NCI-H446 (cell line): ENCODE results near the gene MAML3.

Source experiments
- DNase-seq, 2 experiments: peaks; one replicate each; lab custom pipeline; 2025; lab: John Stamatoyannopoulos, UW

The MAML3 gene

DNA sequence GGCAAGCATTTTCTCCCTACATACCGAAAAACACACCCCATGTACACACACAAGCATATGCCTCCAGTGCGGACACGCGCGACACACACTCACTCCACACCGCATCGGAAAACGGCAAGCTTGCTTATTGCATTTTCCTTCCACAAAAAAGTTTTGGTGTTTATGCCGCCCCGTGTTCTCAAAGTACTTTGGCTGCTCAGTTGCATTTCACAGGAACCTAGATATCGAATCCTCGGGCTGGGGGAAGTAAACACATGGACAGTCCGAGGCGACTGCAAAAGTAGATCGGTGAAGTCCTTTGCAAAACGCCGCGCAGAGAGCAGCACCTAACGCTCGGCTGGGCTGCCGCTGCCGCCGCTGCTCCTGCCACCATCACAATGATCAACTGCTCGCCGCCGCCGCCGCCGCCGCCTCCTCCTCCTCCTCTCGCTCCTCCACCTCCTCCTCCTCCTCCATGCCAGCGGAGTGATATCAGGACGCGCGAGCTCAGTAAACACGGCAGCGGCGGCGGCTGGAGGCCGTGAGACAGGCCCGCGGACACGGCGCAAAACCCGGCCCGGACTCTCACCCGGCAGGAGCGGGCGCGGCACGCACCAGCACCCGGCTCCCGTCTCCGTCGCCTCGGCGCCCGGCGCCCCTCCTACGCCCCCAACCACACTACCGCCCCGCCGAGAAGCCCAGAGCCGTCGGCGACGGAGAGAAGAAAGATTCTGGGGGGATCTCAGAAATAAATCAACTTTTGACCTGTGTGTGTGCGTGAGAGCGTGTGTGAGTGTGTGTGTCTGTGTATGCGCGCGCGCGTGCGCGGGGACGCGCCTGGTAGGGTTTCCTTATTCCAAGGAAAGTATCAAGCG is at the start of gene MAML3:
Gene MAML3, minus strand, starts transcription at position 467 of the 854 bp plus-strand sequence. CDS start 857 bp downstream, outside the sequence.
- DNase-seq, result peak; percentile 94 to 96

DNA sequence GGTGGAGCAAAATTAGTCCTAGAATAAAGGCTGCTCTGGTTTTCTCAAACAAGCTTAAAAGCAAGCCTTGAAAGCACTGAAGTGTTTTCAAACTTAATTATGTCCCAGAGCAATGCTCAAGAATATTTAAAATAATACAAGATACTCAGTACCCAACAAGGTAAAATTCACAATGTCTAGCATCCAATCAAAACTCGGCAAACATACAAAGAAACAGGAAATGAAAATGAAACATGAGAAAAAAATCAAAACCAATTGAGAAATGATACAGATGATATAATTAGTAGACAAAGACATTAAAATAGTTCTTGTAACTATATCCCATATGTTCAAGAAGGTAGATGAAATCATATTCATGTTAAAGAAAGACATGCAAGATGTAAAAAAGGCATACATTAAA is 45.0 kb upstream of the MAML3 start:
- DNase-seq, result no peak

DNA sequence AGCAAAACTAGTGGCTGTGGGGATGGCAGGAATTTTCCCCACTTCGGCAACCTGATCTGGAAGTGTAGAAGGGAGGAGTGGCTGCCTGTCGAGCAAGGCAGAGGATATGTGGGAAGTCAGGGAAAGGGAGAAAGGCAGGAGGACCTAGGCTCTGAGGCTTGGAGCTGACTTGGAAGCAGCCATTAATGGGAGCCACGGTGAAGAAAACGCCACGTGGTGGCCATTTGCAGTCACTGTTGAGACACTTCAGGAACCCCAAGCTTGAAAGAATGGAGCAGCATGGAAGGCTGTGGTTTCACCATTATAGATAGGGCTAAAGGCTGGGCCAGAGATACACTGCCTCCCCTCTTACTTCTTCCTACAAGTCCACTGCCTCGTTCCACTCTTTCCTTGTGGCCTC is 41.8 kb upstream of the MAML3 start:
- DNase-seq, result no peak

DNA sequence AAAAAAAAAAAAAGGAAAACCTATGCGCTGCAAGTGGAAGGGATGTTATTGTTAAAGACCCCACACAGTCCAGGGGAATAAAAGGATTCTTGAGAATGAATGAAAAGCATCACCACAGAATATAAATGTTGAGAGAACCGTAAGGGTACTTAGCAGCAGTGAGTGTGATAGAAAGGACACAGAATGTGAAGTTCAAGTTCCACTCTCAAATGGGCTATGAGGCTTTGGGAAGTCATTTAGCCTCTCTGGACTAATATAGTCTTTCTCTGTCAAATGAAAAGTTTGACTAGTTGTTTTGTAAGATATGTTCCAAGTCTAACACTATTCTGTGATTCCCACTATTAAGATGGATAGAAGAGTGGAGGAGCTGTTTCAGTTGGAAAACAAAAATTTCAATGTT is 35.8 kb upstream of the MAML3 start:
- no peak for DNase-seq

DNA sequence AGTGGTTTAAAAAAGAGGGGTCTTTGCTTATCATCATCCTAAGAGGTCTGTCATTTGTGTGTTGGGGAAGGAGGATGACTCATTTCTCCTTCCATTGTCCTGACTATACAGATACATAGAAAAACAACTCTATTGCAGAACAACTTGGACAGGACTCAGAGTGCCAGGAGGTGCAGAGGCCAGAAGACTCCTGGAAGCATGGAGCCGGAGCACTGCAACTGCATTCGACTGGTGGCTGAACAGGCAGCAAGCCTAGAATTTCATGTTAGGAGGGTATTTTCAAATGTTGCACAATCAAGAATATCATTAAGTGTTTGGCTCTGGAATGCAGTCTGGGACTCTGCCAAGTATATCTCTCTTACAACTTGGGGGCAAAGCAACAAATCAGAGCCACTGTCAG is 35.0 kb upstream of the MAML3 start:
- DNase-seq, result peak in 1 of 2 experiments; percentile 66

DNA sequence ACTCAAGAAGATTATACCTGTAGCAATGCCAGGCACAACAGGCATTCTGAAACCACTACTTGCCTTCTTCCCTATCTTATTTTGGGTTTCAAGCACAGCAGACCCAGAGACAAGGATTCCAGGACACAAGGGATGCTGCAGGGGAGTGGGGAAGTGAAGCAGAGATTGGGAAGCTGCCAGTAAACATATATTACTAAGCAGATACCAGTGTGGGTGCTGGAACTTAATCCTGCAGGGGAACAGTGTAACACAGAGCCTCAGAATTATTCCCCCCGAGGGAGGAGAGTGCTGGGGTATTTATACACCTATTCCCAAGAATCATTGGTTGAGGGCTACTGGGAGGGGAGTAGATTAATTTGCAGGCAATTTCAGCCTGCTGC is 33.3 kb upstream of the MAML3 start:
- DNase-seq, result no peak

DNA sequence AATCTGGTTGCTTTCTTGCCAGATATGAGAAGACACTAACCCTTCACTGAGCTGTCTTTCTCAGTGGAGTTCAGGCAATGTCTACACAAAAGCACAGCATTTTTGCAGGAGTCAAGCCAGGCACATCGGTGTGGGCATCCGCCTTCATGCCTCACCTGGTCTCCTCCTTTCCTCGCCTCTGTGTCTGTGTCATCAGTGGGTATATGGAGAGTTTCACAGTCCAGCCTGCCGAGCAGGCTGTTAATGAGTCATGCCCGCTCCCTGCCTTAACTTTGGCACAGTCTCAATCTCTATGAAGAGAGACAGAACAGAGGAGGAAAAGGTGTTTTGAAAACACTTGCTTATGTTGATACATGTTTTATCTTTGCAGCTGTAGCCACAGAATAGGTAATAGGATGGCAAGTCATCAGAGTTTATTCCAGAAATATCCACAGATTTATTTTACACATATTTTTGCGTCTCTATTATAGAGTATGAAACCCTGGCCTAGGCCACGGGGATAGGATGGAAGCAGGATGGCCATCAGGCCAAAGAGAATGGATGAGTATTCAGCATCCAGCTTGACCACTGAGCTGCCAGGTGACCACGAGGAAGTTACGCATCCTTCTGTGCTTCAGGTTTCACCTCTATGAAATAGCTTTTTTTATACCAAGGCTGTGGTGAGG is 32.8 kb upstream of the MAML3 start:
- peak; percentile 8 to 56 for DNase-seq

DNA sequence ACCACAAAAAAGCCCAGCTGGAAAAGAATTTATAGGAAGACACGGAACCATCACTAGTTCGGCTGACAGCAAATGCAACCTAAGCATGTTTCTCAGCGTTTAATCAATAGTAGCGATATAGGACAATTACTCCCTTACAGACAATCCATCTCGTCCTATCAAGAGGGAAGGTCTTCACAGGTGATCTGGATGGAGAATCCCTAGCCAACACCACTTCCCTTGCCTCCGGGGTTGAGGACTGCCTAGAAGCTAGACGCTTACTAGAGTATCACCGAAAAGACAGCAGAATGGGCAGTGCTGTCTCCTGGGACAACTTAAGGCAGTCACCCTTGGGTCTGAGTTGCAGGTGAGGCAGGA is 32.1 kb upstream of the MAML3 start:
- no peak for DNase-seq

DNA sequence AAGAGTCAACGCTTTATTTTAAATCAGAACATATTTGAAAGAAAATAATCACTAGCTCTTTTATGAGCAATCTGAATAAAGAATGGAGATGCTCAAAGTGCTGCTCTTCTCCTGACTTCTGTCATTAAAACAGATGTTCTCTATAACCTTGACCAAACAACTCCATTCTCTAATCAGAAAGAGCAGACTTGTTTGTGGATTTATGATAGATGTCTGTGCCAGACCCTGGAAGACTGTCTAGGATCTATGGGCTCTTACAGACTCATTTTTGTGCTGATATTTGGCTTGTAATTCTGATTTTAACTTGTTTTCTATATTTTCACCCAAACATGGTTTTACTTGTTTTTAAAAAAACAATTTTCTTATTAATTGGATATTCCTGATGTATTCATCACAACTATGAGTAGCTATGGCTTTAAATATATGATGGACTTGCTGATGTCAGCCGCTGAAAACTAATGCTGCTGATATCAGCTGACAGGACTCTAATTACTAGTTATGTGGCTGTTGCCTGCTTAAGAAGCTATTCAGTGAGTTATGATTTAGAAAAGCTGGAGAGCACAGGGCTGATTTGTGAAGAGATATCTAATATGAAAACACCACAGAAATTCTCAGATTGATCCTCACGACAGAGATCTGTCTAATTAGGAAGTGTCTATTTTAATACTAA is 31.6 kb upstream of the MAML3 start:
- peak in 1 of 2 experiments; percentile 23 for DNase-seq

DNA sequence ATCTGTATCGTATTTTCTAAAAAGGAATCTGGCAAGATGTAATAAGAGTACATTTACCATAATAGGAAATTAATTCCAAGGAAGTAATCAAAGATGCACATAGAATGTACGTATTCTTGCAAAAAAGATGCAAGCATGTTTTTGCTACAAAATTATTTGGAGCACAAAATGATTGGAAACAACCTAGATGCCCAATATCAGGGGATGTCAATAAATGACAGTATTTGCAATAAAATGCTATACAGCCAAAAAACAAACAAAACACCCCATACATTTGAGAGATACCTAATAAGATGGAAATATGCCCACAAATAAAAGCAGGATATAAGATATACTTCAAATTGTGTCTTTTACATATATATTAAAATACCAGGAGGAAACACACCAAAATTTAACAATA is 29.3 kb upstream of the MAML3 start:
- no peak for DNase-seq

DNA sequence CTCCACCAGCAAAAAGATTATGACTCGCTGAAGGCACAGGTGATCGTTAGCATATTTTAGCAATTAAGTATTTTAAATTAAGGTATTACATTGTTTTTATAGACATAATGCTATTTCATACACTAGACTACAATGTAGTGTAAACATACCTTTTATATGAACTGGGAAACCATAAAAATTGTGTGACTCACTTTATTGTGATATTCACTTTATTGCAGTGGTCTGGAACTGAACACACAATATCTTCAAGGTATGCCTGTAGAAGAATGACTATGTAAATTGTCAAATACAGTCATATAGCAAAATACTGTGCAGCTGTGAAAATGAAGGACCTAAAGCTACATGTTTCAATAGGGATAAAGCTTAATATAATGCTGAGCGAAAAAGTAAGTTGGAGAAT is 26.6 kb upstream of the MAML3 start:
- DNase-seq, result no peak

DNA sequence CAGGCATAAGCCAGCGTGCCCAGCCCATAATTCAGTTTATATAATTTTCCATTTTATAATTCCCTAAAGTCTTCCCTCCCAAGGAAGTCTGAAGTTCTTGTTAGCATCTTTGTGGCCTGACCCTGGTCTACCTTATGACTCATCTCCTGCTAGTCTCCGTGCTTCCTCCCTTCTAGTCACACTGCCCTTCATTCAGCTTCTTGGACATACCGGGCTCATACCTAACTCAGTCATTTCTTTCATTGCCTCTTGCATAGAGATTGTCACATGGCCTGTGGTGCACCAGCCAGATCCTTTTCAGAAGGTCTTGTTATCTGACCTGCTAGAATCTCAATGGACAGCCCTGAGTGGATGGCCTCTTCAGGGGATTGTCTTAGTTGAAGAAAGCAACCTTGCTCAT is 22.8 kb upstream of the MAML3 start:
- DNase-seq, result no peak

DNA sequence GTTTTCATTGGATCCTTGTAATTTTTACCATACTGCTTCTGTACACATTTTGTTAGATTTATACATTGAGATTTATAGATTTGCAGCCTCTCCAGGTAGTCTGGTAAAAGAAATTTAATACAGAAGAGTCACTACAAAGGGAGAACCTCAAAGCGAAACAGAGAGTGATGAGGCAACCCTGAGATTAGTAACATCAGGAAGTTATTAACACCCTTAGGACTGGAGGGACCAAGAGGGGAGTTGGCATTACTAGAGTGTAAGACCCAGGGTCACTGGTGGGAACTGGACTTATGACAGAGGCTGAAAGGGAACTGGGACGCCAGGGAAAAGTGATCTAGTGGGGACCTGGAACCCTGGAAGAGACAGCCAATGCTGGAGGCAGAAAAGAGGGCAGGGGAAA is 20.6 kb upstream of the MAML3 start:
- DNase-seq, result no peak

DNA sequence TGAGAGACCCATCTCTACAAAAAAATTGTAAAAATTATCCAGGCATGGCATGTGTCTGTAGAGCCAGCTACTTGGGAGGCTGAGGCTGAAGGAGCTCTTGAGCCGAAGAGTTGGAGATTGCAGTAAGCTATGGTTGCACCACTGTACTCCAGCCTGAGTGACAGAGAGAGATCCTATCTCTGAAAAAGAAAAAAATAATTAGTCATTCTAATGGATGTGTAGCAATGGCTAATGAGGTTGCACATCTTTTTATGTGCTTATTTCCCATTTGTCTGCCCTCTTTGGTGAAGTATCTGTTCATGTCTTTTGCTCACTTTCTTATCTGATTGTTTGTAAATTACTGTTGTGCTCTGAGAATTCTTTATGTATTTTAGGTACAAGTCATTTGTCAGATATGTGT is 19.0 kb upstream of the MAML3 start:
- DNase-seq, result no peak

DNA sequence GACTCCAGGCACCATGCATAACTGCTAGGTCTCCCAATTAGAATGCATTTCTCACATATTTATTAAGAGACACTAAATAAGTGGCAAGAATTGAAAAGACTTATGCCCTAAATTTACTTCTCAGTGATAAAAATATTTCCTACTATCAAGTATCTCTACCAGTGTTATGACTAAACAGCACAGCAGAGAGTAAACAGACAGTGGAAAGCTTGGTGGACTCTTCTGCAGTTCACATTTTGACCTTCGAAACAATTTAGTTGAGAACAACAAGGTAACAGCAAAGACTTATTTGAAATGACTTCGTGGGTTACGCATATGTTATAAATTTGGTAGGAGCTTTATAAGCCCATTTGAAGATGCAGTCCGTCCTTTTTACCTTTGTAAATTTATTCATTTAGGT is 16.3 kb upstream of the MAML3 start:
- DNase-seq, result no peak

DNA sequence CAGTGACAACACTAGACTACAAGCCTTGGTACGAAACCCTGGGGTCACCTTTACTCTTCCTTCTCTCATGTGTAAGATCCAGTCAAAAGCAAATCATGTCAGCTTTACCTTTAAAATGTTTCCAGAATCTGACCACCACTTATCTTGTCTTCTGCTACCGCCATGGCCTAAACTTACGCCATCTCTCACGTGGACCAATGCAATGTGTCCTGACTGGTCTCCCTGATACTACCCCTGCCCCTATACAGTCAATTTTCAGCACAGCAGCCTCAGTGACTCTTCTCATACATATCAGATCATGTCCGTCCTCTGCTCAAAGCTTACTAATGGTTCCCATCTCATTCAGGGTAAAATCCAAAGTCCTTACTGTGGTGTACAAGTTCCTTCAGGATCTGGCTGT is 15.0 kb upstream of the MAML3 start:
- no peak for DNase-seq

DNA sequence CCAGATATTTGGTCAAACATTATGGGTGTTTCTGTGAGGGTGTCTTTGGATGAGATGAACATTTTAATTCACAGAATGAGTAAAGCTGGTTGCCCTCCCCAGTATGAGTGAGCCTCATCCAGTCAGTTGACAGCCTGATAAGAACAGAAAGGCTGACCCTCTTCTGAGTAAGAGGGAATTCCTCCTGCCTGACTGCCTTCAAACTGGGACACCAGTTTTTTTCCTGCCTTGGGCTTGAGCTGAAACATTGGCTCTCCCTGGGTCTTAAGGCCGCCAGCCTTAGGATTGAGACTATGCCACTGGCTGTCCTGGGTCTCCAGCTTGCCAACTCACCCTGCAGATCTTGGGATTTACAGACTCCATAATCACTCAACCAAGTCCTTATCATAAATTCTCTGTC is 14.5 kb upstream of the MAML3 start:
- no peak for DNase-seq

DNA sequence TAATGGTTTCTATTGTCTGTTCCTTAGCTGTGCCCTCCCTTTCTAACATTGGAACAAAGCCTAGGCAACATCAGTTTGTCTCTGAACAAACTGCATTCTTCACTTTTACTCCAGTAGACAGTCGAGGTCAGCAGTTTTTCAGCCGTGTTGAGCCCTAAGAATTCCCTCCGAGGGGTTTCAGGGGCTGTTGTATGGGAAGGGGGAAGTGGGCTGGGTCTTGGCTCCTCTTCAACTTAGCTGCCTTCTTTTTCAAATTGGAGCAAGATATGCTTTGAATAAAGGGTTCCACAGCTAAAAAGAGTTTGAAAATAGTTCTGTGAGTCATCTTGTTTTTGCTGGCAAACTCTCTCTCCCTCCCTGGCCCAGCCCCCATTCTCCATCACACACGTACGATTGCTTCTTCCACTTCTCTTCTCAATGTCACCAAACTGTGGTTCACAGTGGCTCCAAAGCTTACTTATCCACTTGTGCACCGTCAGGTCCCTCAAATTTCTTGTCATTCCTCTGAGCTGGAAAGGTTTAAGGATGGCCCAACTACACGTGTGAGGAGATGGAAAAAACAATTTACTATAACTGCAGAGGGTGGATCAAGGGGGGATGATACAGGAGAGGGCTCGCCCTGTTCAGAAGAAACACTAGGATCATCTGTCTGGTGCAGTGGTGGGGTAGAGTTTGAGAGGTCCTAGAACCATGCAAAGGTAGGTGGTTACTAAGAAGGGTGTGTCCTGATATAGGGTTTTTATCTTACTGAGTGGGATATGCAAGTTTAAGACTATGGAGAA is 9.2 kb upstream of the MAML3 start:
- peak in 1 of 2 experiments; percentile 20 for DNase-seq

DNA sequence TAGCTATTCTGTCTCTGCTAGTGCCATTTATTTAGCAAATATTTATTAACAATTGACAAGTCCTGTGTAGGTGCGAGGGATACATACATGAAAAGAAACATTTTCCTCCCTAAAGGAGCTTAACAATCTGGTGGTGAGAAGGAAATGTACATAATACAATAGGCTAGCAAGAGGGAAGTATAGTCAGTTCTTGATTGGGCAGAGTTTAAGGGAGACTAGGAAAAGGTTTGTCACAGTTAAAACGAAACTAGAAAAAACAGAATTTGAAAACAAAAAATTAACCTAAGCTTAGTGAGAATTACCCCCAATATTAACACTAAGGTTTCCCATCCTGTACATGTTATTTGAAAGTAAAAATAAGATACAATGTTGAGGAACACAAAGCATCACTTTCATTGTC is 8.6 kb upstream of the MAML3 start:
- DNase-seq, result no peak

DNA sequence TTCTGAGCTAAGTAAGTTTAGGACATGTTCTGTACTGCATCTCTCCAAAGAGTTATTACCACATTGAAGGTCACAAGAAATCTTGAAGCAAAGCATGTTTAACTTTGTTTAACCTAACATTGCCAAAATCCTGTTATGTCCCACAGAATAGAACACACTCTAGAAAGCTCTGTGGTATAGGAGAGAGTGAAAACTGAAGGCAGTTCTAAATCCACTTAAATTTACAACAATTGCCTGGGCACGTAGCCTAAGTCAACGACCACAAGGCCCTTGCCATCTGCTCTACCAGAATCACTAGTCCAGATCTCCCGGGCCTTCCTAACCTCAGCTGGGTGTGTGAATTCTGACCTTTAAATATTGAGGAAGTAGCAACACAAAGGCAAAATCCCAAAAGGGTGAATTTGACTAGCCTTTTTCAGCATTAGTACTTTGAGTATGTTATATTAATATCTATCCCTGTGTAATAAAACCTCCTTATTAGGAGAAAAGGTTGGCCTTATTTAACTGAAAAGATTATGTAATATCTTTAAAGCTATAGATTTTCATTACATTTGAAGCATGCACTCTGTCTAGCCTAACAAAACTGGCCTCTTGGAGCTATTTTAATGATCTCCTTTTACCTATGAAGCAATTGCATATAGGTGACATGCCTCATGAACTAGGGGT is 4.5 kb upstream of the MAML3 start:
- DNase-seq, result peak; percentile 78 to 88

DNA sequence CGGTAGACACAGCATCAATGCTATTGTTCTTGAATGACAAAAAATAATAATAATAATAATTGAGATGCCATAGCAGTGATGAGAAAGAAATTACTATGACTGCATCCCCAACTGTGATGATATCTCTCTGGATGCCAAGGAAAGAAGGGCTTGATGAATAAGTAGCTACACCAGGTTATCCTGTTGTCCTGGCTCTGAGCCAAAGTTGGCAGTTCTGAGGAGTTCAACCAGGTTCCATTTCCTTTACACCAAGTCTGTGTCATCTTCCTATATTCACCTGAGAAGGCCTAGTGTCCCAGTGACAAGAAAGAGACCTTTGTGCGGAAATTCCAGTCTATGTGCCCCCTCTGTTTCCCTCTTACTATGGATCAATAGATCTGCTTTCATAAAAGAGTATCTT is 3.4 kb upstream of the MAML3 start:
- DNase-seq, result no peak
